Activated CD8-positive, alpha-beta memory T cell treated with anti-CD3 and anti-CD28 coated beads, Interleukin-2, amount 50 U/mL, for 1 hour (primary cell): ENCODE data around the gene GNAI1.

Experiments
- DNase-seq: peaks from one replicate; pipeline ENCODE4 v3.0.0-alpha.2; 2020; ENCODE audit errors: extremely low read depth

GNAI1 gene

GRCh38 chr7:80134536-80135308 lies at the start of gene GNAI1:
Gene GNAI1 (plus strand): TSS chr7:80134831. CDS start chr7:80135161, 330 bp downstream.
- DNase-seq, result no peak

- no peak for DNase-seq
Measured at GRCh38 chr7:80087051-80087770, 47.4 kb upstream of the GNAI1 start.

GRCh38 chr7:80087771-80088170 lies 46.9 kb upstream of the GNAI1 start:
- no peak for DNase-seq

- DNase-seq, result no peak
Measured at GRCh38 chr7:80088705-80089104, 45.9 kb upstream of the GNAI1 start.

- no peak for DNase-seq
Measured at GRCh38 chr7:80089366-80089765, 45.3 kb upstream of the GNAI1 start.

GRCh38 chr7:80093349-80093748 lies 41.3 kb upstream of the GNAI1 start:
- DNase-seq, result no peak

- no peak for DNase-seq
Measured at GRCh38 chr7:80095545-80095944, 39.1 kb upstream of the GNAI1 start.

GRCh38 chr7:80097756-80098155 lies 36.9 kb upstream of the GNAI1 start:
- no peak for DNase-seq

GRCh38 chr7:80098795-80099194 lies 35.8 kb upstream of the GNAI1 start:
- DNase-seq, result no peak

- DNase-seq, result no peak
Measured at GRCh38 chr7:80100254-80100653, 34.4 kb upstream of the GNAI1 start.

- DNase-seq, result no peak
Measured at GRCh38 chr7:80105701-80106408, 28.8 kb upstream of the GNAI1 start.

GRCh38 chr7:80106498-80107113 lies 28.0 kb upstream of the GNAI1 start:
- no peak for DNase-seq

GRCh38 chr7:80107278-80107677 lies 27.4 kb upstream of the GNAI1 start:
- no peak for DNase-seq

GRCh38 chr7:80110376-80110775 lies 24.3 kb upstream of the GNAI1 start:
- DNase-seq, result no peak

- no peak for DNase-seq
Measured at GRCh38 chr7:80114159-80114558, 20.5 kb upstream of the GNAI1 start.

- no peak for DNase-seq
Measured at GRCh38 chr7:80124526-80125264, 9.9 kb upstream of the GNAI1 start.

- DNase-seq, result no peak
Measured at GRCh38 chr7:80127412-80128160, 7.0 kb upstream of the GNAI1 start.

- DNase-seq, result no peak
Measured at GRCh38 chr7:80128918-80129317, 5.7 kb upstream of the GNAI1 start.

GRCh38 chr7:80129785-80130184 lies 4.8 kb upstream of the GNAI1 start:
- no peak for DNase-seq

GRCh38 chr7:80131675-80132435 lies 2.8 kb upstream of the GNAI1 start:
- DNase-seq, result no peak
